Gastrocnemius medialis (tissue), 4 donors: ENCODE measurements around the gene KLHDC10. TPM values are rescaled to one million over a fixed set of nuclear protein-coding genes. Genes with fewer than 3 reads are reported as not detected.

Source experiments
- ATAC-seq, 2 donors: fragments of 150-250 bp; one replicate each; pipeline ENCODE4 v1.9.1; 2016
- DNase-seq, 2 donors: peaks; one replicate each; pipeline ENCODE4 v3.0.0-alpha.2; 2019
- H3K27ac ChIP-seq, 4 donors: fragments of 200-600 bp; sonication (generic); 1 replicate in 1 of 4; 2 replicates in 3 of 4; pipeline ENCODE4 v1.5.1; 2016 to 2018; ENCODE audit warnings: mild to moderate bottlenecking in 2 of 4, moderate library complexity in 1 of 4
- H3K27me3 ChIP-seq, 3 donors: fragments of 200-600 bp; sonication (generic) in 2 of 3; 1 replicate in 1 of 3; 2 replicates in 2 of 3; pipeline versions ENCODE4 v1.5.1 to v1.6.0; 2016 to 2019; ENCODE audit warnings: mild to moderate bottlenecking in 1 of 3, moderate library complexity in 1 of 3
- H3K36me3 ChIP-seq, 2 donors: fragments of 200-600 bp; sonication (generic) in 1 of 2; one replicate each; pipeline ENCODE4 v1.5.1; 2017 to 2018
- H3K4me1 ChIP-seq, 2 donors: fragments of 200-600 bp; sonication (generic) in 1 of 2; one replicate each; pipeline ENCODE4 v1.5.1; 2016 to 2017; ENCODE audit warnings: mild to moderate bottlenecking in 2 of 2
- H3K4me3 ChIP-seq, 4 donors: fragments of 200-600 bp; sonication (generic) in 3 of 4; 1 replicate in 1 of 4; 2 replicates in 3 of 4; pipeline ENCODE4 v1.5.1; 2016 to 2019; ENCODE audit warnings: mild to moderate bottlenecking in 2 of 4
- H3K9me3 ChIP-seq, 3 donors: fragments of 200-600 bp; sonication (generic) in 2 of 3; 1 replicate in 1 of 3; 2 replicates in 2 of 3; pipeline ENCODE4 v1.5.1; 2016 to 2019
- POLR2A ChIP-seq, 2 donors: fragments of 450-650 bp; IDR thresholded peaks; one replicate each; pipeline ENCODE4 v1.6.1; 2017; ENCODE audit warnings: antibody characterized with exemption in 2 of 2, mild to moderate bottlenecking in 2 of 2, moderate library complexity in 2 of 2
- in situ Hi-C, 4 donors: fragments of 200-750 bp; cut with MboI; loops; one replicate each; pipeline versions ENCODE4 v1.15.0 to v1.8.0; 2017; ENCODE audit warnings: low sequenced_read_pairs in 4 of 4
- intact Hi-C: fragments of 100-400 bp; cut with DNase I; formaldehyde crosslinking; loops from one replicate; pipeline ENCODE4 v1.15.1; 2023; ENCODE audit warnings: low total_unique reads
- total RNA-seq, 4 donors: library from RNA; depleted of rRNA; stranded (reverse); fragments of >200 nt; gene quantifications; one replicate each; pipeline versions ENCODE4 v1.1.0 to v1.2.3, GENCODE V29; 2016
- TF ChIP-seq, protein P1 (sequence below), 5 experiments: fragments of 450-650 bp in 3 of 5; fragments of 200-600 bp in 2 of 5; sonication (generic) in 2 of 5; IDR thresholded peaks in 4 of 5; conservative IDR thresholded peaks in 1 of 5; 1 replicate in 4 of 5; 2 replicates in 1 of 5; pipeline ENCODE4 v1.5.1; 2016 to 2019; ENCODE audit warnings: antibody characterized with exemption in 5 of 5, mild to moderate bottlenecking in 3 of 5, moderate library complexity in 3 of 5

The KLHDC10 gene
- total RNA-seq, 4 donors from 2014 or later, result 27.6 to 46.0 (median 34.5) TPM

DNA sequence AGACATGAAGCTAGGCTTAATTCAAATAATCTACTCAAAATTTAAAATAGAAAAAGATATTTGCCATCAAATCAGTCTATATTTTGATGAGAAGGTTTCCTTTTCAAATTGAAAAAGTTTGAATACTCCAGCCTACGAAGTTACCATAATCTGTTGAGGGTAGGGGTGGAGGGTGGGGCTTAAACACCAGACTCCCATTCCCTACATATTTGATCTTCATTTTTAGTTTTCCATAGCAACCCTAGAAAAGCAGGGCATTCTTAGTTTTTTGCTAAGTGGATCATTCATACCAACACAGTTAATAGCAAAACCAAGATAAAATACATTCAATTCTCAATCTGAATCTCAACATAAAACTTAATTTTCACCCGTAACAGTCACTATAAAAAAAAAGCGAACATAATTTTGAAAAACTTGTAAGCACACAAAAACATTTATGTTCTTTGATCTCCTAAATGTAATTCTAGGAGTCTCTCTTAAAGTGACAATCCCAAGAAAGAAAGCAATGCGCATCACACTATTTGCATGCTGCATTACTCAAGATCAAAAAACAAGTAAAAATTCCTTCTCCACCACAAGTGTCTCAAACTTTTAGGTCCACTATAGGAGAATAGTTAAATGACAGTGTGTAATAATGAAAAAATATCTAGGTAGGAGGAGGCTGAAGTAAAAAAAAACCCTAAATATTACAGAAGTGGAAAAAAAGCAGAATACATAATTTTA is 104.1 kb downstream of the KLHDC10 start:
- H3K9me3 ChIP-seq, result no peaks in the 10 kb centered on the region
- H3K27ac ChIP-seq, result no peak overlapping the region
- ATAC-seq (no peak), DNase-seq (no peak)
- no peaks in the 10 kb centered on the region for H3K4me1 ChIP-seq
- no peak overlapping the region for H3K4me3 ChIP-seq
- intact Hi-C loops (no loop called here), in situ Hi-C loops (no loop called here)
- TF ChIP-seq POLR2A (IDR thresholded peaks at IDR 0.05), result no peak
- TF ChIP-seq, protein P1, sequence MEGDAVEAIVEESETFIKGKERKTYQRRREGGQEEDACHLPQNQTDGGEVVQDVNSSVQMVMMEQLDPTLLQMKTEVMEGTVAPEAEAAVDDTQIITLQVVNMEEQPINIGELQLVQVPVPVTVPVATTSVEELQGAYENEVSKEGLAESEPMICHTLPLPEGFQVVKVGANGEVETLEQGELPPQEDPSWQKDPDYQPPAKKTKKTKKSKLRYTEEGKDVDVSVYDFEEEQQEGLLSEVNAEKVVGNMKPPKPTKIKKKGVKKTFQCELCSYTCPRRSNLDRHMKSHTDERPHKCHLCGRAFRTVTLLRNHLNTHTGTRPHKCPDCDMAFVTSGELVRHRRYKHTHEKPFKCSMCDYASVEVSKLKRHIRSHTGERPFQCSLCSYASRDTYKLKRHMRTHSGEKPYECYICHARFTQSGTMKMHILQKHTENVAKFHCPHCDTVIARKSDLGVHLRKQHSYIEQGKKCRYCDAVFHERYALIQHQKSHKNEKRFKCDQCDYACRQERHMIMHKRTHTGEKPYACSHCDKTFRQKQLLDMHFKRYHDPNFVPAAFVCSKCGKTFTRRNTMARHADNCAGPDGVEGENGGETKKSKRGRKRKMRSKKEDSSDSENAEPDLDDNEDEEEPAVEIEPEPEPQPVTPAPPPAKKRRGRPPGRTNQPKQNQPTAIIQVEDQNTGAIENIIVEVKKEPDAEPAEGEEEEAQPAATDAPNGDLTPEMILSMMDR (IDR thresholded peaks at IDR 0.05 in 4 of 5, conservative IDR thresholded peaks at IDR 0.05 in 1 of 5), result no peak
- H3K27me3 ChIP-seq, result no peaks in the 10 kb centered on the region
- peaks cover 0 to 32% of the 10 kb centered on the region in 2 donors for H3K36me3 ChIP-seq

DNA sequence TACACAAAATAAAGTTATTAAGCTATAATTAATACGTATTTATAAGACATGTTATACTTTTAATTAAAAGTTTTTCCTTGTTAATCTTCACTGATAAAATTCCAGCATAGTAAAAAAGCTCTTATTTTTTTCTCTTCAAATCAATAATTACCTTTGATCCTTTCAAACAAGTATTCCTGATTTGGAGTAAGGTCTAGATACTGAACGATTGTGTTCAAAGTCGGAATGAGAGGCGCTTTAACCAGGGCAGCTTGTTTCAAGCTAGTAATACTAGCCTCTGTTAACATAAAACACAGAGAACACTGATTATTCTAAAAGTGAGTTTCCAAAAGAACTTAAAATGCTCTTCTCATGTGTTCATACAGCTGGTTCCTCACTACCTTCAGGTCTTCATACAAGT is 107.9 kb downstream of the KLHDC10 start:
- H3K9me3 ChIP-seq, result no peaks in the 10 kb centered on the region
- no peak overlapping the region for H3K4me3 ChIP-seq
- intact Hi-C loops (no loop called here), in situ Hi-C loops (no loop called here)
- H3K4me1 ChIP-seq, result no peaks in the 10 kb centered on the region
- DNase-seq (no peak), ATAC-seq (no peak)
- TF ChIP-seq, protein P1 (IDR thresholded peaks at IDR 0.05 in 4 of 5, conservative IDR thresholded peaks at IDR 0.05 in 1 of 5), result no peak
- no peak for TF ChIP-seq POLR2A (IDR thresholded peaks at IDR 0.05)
- H3K36me3 ChIP-seq, result peaks cover 0 to 37% of the 10 kb centered on the region in 2 donors
- H3K27me3 ChIP-seq, result no peaks in the 10 kb centered on the region
- H3K27ac ChIP-seq, result no peak overlapping the region

DNA sequence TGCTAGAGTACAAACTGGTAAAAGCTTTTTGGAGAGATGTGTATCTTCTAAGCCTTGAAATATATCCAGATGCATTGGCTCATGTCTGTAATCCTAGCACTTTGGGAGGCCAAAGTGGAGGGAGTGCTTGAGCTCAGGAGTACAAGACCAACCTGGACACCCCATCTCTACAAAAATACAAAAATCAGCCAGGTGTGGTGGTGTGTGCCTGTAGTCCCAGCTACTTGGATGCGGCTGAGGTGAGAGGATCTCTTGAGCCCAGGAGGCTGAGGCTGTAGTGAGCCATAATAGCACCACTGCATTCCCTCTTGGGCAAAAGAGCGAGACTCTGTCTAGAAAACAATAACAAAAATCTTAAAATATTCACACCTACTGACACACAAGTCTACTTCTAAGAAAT is 109.3 kb downstream of the KLHDC10 start:
- Histone ChIP-seq H3K9me3 (no peaks in the 10 kb centered on the region), H3K27me3 (no peaks in the 10 kb centered on the region), H3K4me3 (no peak overlapping the region), H3K36me3 (peaks cover 0 to 42% of the 10 kb centered on the region in 2 donors), H3K4me1 (no peaks in the 10 kb centered on the region), H3K27ac (no peak overlapping the region)
- ATAC-seq (no peak), DNase-seq (no peak)
- in situ Hi-C loops (no loop called here), intact Hi-C loops (no loop called here)
- TF ChIP-seq POLR2A (IDR thresholded peaks at IDR 0.05), result no peak
- TF ChIP-seq, protein P1 (IDR thresholded peaks at IDR 0.05 in 4 of 5, conservative IDR thresholded peaks at IDR 0.05 in 1 of 5), result no peak

DNA sequence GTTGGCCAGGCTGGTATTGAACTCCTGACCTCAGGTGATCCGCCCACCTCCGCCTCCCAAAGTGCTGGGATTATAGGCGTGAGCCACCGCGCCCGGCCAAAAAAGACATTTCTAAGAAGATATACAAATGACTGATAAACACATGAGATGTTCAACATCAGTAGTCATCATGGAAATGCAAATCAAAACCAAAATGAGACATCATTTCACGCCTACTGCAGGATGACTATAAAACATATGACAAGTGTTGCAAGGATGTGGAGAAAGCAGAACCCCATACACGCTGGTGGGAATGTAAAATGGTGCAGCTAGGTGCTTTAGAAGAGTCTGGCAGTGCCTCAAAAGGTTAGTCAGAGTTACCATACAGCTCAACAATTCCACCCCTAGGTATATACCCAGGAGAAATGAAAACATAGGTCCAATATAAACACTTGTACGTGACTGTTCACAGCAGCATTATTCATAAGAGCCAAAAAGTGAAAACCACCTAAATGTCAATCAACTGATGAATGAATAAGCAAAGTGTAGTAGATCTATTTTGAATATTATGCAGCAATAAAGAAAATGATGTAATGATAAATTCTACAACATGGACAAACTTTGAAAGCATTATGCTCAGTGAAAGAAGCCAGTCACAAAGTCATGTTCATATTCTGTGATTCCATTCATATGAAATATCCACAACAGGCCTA is 110.4 kb downstream of the KLHDC10 start:
- TF ChIP-seq, protein P1 (IDR thresholded peaks at IDR 0.05 in 4 of 5, conservative IDR thresholded peaks at IDR 0.05 in 1 of 5), result no peak
- TF ChIP-seq POLR2A (IDR thresholded peaks at IDR 0.05), result no peak
- no peaks in the 10 kb centered on the region for H3K4me1 ChIP-seq
- peaks cover 0 to 46% of the 10 kb centered on the region in 2 donors for H3K36me3 ChIP-seq
- no peak for DNase-seq
- intact Hi-C loops, result no loop called here
- H3K27ac ChIP-seq, result no peak overlapping the region
- H3K4me3 ChIP-seq, result no peak overlapping the region
- in situ Hi-C loops, result no loop called here
- no peak for ATAC-seq
- no peaks in the 10 kb centered on the region for H3K9me3 ChIP-seq
- H3K27me3 ChIP-seq, result no peaks in the 10 kb centered on the region
